ENCODE measurements around the gene GTPBP10. TPM values are rescaled to one million over a fixed set of nuclear protein-coding genes. Genes with fewer than 3 reads are reported as not detected.
"Not testable (repeated sequence)": the region's sequence is repeated elsewhere in the genome, so short reads cannot be mapped to it uniquely, and the experiment has no call there.

GTPBP10 gene
- total RNA-seq, 1 experiment from 2014 or later: 15.1 TPM

DNA sequence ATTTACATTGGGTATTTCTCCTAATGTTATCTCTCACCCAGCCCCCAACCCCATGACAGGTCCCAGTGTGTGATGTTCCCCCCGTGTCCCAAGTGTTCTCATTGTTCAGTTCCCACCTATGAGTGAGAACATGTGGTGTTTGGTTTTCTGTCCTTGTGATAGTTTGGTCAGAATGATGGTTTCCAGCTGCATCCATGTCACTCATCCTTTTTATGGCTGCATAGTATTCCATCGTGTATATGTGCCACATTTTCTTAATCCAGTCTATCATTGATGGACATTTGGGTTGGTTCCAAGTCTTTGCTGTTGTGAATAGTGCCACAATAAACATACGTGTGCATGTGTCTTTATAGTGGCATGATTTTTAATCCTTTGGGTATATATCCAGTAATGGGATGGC is 3.5 kb downstream of the GTPBP10 start:
- DNase-seq (ENCODE audit: low read depth): not testable (repeated sequence)

DNA sequence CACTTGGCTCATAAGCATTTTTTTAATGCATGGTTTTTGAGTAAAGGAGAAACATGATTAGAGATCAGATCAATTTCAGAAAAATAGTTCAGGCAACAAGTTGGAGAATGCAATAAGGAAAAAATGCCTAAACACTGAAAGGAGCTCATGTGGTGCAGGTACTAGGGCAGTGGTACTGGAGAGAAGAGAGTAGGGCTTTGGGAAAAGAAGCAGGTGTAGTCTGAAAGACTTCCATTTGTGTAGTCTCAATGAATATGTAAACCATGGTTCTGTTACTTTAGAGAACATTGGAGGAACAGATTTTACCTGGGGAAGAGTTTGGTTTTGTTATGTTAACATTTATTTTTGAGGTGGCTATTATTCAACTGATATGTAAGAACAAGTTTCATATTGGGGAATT is 5.5 kb downstream of the GTPBP10 start:
- no peak for DNase-seq (ENCODE audit: low read depth)

DNA sequence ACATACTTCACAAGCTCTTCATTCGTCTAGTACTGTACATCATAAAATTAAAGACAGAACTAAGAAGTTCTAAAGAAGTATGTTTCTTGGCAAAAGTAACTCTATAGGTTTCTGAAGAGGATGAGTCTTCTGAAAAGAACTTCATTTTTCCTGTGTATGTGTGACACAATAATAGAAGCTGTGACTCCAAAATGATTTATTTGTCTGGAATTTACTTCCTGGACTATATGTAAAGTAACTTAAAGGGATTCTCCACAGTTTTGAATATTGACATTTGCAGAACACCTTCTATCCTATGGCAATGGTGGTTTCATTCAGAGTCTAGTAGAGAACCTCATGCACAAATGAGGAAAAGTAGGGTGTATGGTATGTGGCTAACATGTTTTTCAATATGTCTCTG is 36.9 kb downstream of the GTPBP10 start:
- DNase-seq (ENCODE audit: low read depth): peak; percentile 78

DNA sequence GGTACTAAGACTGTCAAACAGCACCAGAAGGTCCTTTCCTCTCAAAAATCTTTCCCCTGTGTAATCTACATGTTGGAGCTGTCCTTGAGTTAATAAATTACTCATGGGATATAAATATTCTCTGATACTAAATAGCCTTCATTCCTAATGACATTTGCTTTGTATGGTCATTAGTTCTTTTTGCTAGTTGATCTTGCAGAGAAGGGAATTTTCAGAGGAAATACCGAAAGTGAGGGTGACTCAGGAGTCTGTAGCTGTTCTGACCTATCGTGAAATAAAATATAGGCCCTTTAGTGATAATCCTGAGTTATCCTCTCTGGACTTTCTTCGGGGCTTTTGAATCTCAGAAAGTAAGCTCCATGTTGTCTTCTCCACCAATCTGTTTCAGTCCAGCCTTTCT is 37.3 kb downstream of the GTPBP10 start:
- peak; percentile 50 for DNase-seq (ENCODE audit: low read depth)

DNA sequence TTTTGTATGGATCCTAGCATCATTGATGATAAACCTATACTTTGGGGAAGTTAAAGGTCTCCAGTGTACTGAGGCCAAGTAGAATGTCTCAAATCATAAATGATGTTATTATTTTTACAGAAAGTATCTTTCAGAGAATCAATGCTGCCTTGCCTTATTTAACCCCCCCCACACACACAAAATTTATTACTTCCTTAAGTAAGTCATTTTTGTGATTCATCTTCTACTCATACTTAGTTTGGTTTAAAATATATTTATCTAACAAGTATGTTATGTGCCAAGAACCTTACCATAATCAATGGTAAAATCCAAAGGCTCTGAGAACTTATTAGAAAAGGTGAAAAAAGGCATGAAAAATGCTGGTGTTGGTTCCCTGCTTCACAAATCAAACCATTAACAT is 37.9 kb downstream of the GTPBP10 start:
- peak; percentile 18 for DNase-seq (ENCODE audit: low read depth)

DNA sequence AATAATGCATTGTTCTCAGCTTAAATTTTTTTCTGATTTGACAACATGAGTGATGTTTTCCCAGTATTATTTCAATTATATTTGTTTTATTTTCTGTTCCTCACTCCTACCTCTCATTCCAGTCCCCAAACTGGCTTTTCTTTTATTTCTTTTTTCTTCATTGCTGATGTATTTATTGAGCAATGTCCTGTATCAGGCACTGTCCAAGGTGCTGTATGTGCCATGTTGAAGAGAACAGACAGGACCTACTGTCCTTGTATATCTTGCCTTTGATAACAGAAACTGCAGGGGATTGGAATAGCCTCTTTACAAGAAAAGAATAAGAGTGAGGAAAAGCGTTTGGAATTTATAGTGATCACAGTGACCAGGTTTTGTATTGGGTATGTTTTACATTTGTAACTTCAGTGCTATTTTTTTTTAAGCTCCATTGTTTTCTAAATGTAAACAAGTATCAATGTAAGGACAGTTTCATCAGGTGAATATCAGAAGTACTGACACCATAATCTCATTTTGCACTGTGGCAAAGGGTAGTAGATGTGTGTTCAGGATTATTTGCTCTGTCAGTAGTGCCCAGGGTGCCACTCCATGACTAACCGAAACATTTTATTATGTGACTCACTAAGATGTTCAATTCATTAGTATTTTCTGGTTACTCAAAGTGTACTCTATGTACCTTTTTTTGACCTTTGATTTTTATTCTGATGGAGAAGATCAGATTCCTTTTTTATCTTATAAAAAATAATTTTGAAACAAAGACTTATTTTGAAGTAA is 41.1 kb downstream of the GTPBP10 start:
- no peak for DNase-seq (ENCODE audit: low read depth)

DNA sequence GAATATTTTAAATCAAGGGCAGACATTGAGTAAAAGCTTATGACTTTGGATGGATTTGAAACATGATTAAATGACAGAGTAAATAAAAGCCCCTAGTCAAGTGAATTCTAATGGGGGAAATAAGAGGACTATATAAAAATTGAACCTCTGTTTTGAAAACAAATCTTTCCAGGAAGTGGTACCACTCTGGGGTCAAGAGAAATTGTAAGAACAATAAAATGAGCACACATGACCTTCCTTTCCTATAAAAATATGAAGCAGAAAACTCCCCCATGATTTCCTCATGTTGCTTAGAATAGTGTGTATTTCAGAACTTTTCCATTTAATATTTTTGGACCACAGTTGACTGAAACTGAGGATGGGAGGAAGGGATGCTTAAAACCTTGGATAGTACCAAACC is 44.4 kb downstream of the GTPBP10 start:
- no peak for DNase-seq (ENCODE audit: low read depth)

DNA sequence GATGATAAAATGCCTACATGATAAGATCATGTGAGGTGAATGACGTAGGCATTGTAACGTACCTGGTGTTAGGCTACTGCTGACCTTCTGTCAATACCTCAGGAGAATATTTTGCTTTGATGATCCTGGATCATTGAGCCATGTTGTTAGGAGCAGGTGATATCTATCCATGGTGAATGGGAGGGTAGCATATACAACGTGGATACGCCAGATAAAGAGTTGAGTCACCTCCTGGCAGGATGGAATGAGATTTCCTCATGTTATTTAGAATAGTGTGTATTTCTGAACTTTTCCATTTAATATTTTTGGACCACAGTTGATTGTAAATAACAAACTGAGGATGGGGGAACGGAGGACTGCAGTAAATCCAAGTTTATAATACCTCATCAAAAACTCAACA is 45.0 kb downstream of the GTPBP10 start:
- DNase-seq (ENCODE audit: low read depth): no peak

DNA sequence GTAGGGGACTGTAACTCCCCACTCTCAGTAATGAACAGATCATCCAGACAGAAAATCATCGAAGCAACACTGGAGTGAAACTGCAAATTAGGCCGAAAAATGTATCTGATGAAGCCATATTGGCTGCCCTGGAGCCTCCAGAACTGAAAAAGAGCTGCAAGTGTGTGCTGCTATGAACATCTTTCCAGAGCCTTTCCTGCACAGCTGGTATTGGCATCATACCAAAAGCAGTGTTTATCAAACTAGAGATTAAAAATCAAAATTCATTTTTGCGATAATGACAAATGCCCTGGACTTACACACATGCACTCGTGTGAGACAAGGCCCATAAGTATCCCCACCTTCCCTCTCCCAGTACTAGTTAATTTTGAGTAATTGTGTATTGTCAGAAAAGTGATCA is 49.9 kb downstream of the GTPBP10 start:
- DNase-seq (ENCODE audit: low read depth): no peak

DNA sequence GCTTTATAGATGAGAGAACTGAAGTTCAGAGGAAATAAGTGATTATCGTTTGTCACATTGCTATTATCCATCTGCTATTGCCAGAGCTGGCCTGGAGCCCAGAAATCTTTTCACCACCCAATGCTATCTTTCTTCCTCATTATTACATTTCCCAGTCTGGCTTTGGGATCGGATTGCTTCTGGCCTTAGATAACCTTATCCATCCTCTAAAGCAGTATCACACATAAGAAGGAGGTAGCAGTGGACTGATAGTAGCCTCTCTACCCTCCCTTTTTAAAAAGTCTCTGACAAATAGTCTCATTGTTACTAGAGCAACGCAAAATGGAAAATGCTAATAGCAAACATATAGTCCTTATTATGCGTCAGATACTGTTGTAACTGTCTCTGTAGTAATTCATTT is 55.5 kb downstream of the GTPBP10 start:
- no peak for DNase-seq (ENCODE audit: low read depth)

DNA sequence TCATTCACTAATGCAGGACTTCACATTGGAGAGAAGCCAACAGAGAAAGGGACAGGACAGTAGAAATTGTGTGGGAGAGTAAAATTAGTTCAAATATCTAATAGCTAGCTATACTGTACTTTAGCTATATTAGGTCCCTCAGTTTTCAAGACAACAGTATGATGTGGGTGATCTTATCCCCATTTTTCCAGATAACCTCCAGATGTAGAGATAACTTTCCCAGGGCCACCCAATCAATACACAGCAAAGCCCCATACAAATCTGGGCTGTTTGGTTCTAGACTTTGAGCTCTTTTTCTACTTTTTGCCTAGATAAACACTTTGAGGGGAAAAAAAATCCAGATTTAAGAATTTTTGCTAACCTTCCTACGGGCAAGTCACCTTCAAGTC is 56.3 kb downstream of the GTPBP10 start:
- no peak for DNase-seq (ENCODE audit: low read depth)

DNA sequence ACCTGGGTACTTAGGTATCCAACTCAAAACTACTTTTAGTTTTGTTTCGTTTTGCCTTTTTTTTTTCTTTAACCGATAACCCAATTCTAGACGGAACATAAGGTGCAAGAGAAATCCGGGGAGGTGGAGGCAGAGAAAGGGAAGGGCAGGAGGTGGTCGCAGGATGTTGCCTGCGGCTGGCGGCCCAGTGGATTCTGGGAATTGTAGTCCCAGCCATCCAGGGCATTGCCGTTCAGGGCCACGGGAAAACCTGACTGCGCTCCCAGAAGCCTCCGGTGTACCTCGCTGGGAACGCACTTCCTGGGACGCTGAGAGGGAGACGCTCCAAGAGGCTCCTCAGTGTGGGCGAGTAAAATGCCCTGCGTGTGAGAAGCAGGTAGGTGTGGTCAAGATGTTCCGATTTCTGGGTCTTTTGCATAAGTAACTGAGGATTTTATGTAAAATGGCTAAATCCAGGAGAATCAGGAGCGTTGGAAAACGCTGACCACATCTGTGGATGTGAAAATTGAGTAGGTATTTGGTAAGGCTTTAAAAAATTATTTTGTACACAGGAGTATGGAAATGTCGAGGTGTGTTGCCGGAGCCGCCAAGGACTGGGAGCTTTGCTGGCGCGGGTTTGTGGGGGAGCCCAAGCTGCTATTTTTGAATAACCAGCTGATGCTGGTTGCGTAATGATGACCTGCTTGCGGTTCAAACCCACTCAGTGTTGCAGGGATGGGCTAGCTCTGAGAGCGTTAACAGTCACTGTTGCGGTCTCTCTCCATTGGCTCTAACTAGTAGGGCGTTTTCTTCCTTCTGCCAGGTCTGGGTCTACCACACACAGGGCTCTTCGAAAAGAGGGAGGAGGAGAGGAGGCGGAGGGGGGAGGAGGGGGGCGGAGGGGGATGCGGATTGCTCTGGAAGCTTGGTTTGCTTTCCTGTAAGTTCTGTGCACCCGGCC is 56.9 kb downstream of the GTPBP10 start, which contains the start of gene CLDN12:
Gene CLDN12 (plus strand): TSS at position 288 of the 940 bp plus-strand sequence. CDS start 9,216 bp downstream, outside the sequence.
- peak; percentile 97 for DNase-seq (ENCODE audit: low read depth)

DNA sequence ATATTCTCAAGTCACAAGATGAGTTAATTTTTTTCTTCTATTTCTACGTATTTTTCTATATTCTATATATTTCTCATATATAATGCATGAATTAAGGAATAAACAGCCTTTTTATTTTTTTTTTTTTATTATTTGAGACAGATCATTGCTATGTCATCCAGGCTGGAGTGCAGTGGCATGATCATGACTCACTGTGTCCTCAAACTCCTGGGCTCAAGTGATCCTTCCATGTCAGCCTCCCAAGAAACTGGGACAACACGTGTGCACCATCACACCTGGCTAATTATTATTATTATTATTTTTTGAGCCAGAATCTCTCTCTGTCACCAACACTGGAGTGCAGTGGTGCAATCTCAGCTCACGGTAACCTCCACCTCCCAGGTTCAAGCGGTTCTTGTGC is 58.3 kb downstream of the GTPBP10 start:
- peak; percentile 38 for DNase-seq (ENCODE audit: low read depth)

DNA sequence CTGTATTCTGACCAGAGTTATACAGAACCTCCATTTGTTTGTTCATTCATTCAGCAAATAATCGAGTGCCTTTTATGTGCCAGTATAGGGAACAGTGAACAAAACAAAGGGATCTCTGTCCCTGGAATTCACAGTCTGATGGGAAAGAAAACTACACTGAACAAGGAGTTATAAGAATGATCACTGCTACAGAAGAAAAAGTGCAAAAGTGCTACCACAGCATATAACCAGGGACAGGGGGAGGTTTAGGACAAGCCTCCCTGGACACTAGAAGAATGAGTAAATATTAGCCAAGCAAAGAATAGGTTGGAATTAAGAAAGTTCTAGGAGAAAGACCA is 60.9 kb downstream of the GTPBP10 start:
- no peak for DNase-seq (ENCODE audit: low read depth)

DNA sequence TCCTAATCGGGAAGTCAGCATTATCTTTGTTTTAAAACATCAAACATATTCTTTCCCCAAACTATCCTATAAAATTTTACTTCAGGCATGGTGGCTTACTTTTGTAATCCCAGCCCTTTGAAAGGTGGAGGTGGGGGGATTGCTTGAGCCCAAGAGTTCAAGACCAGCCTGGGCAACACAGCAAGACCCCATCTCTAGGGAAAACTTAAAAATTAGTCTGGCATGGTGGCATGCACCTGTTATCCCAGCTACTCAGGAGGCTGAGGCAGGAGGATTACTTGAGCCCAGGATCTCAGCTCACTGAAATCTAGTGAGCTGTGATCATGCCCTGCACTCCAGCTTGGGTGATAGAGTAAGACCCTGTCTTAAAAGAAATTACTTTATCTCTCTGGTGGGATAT is 61.6 kb downstream of the GTPBP10 start:
- no peak for DNase-seq (ENCODE audit: low read depth)

DNA sequence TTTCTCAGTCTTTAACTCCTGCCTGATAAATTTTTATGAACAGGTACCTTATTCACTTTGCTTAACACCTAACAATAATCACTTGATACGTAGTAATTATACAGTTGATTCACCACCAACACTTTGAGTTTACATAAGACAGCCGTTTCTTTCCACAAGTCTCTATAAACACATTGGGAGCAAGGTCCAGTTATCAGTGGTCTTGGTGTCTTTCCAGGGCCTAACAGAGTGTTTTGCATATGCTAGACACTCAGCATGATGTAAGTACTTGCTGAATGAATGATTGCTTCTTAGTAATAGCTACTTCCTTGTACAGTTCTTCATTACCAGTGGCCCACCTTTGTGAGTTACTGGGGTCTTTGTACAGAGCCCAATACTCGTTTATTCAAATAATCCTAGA is 63.2 kb downstream of the GTPBP10 start:
- DNase-seq (ENCODE audit: low read depth): no peak

DNA sequence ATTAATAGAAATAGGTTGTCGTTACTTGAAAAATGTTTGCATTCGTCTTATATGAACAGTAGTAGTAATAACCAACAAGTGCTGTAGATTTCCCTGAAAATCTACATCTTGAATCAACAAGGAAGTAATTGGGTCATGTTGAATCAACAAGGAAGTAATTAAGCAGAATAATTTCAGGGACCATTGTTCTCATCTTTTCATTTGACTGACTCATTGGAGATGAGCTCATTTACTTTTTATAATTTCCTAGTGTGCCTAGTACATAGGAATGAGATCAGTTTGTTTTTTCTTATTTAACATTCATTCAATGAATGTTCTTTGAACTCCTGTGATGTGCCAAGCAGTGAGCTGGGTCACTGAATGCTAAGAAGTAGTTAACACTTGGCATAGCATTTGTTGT is 65.0 kb downstream of the GTPBP10 start:
- DNase-seq (ENCODE audit: low read depth): peak; percentile 47

DNA sequence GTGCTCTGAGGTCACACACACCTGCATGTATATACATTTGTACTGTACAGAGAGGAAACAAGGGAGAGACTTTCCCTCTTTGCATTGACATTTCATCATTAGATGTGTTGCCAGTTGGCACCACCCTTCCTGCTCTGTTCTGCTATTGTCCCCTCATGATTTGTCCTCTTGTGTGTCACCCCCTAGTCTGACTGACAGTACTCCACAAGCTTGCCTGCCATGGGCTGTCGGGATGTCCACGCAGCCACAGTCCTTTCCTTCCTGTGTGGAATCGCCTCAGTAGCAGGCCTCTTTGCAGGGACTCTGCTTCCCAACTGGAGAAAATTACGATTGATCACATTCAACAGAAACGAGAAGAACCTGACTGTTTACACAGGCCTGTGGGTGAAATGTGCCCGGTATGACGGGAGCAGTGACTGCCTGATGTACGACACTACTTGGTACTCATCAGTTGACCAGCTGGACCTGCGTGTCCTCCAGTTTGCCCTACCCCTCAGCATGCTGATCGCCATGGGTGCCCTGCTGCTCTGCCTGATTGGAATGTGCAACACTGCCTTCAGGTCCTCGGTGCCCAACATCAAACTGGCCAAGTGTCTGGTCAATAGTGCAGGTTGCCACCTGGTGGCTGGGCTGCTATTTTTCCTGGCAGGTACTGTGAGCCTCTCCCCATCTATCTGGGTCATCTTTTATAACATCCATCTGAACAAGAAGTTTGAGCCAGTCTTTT is 66.1 kb downstream of the GTPBP10 start:
- DNase-seq (ENCODE audit: low read depth): peak; percentile 20

DNA sequence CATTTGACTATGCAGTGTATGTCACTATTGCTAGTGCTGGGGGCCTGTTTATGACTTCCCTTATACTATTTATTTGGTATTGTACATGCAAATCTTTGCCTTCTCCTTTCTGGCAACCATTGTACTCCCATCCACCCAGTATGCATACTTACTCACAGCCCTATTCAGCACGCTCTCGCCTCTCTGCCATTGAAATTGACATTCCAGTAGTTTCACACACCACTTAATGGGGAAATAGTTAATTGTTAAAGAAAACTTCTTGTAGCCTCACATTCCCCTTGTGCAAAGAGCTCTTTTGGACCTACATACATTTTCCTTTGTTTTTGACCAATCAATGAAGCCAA is 66.6 kb downstream of the GTPBP10 start:
- no peak for DNase-seq (ENCODE audit: low read depth)

DNA sequence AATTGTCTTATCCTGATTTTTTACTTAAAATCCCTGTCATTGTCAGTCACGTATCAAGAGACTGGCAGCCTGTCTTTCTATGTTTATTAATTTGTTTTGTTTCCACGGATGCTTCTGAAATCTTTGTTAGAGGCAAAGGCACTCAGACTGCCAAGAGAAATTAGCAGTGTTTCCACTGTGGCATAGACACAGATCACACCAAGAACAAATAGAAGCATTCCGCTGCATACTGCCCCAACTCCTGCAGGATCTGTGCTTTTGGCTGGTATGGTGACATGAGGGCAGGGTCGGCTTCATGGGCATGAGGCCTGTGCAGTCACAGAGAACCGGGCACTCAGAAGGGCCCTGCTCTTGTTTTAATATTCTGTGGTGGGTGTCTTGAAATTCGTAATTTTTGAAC is 75.1 kb downstream of the GTPBP10 start:
- DNase-seq (ENCODE audit: low read depth): no peak

DNA sequence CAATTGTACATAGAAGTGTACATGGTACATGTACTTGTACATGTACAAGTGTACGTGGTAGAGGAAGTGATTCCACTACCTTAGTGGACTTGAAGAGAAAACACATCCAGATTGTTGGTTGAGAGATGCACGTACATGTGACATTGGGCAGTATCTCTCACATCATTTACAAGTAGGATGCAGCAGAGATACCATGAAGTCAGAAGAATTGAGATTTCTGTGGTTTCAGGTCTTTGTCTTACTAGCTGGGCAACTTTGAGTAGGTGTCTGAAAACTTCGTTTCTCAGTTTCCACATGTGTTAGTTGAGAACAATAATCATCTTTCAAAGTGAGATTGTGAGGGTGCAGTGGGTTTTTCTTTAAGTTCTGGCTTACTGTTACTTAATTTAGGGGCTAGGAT is 78.2 kb downstream of the GTPBP10 start:
- no peak for DNase-seq (ENCODE audit: low read depth)

DNA sequence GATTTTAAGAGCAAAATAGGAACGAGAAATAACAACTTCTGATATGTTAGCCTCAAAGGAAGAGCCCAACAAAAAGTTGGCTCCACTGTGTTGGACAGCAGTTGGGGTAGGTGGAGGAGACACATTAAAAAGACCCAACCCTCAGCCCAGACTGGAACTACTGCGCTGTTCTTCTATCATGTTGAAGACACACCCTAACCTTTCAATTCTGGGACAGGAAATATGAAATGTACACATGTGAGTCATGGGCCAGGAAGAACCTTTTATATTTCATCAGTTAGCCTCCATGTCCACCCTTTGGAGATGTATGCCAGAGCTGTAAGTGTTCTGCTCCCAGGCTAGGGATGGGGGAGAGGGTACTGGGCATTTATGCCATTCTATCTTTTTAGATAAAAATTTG is 78.9 kb downstream of the GTPBP10 start:
- DNase-seq (ENCODE audit: low read depth): peak; percentile 68

Data from HT1080 (cell line).